ENCODE data around the gene MOSMO. TPM values are rescaled to one million over a fixed set of nuclear protein-coding genes. Genes with fewer than 3 reads are reported as not detected.
A peak's percentile ranks its signal among the peaks of the same experiment; 100 is the strongest.

Gene MOSMO
- total and polyA plus RNA-seq, 9 of the 15 experiments (the other 6 are each of a cell fraction or from before 2014, with no cell fraction given) = 1.9 to 13.3 (median 7.7) TPM

GRCh38 chr16:22098405-22099255, 90.7 kb downstream of the MOSMO start (continued):
- TF ChIP-seq MLLT1 (IDR thresholded peaks at IDR 0.05) (peak in 1 of 2 experiments; percentile 76; a peak in 1 of 4 replicates), CC2D1A (IDR thresholded peaks at IDR 0.05) (peak; percentile 31; the same call in 1 of the 2 replicates), BHLHE40 (IDR thresholded peaks at IDR 0.05; ENCODE audit: low read length) (peak; percentile 69), KLF13 (tag; IDR thresholded peaks at IDR 0.05; ENCODE audit: borderline replicate concordance, low read depth) (no peak), MITF (IDR thresholded peaks at IDR 0.05) (no peak), IFI16 (CRISPR knock-in tag; IDR thresholded peaks at IDR 0.05) (no peak), ARID2 (IDR thresholded peaks at IDR 0.05) (peak; percentile 39; the same call in 1 of the 2 replicates), KHSRP (IDR thresholded peaks at IDR 0.05) (no peak), HDAC2 (IDR thresholded peaks at IDR 0.05) (no peak), RAD21 (CRISPR knock-in tag; conservative IDR thresholded peaks at IDR 0.05 in 1 of 2, IDR thresholded peaks at IDR 0.05 in 1 of 2) (peak; percentile 36 to 80), ZNF384 (IDR thresholded peaks at IDR 0.05; ENCODE audit: low read depth, low read length) (peak; percentile 93)
- TF ChIP-seq, protein P1, sequence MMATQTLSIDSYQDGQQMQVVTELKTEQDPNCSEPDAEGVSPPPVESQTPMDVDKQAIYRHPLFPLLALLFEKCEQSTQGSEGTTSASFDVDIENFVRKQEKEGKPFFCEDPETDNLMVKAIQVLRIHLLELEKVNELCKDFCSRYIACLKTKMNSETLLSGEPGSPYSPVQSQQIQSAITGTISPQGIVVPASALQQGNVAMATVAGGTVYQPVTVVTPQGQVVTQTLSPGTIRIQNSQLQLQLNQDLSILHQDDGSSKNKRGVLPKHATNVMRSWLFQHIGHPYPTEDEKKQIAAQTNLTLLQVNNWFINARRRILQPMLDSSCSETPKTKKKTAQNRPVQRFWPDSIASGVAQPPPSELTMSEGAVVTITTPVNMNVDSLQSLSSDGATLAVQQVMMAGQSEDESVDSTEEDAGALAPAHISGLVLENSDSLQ (IDR thresholded peaks at IDR 0.05) = peak; percentile 49
- TF ChIP-seq, protein P2, sequence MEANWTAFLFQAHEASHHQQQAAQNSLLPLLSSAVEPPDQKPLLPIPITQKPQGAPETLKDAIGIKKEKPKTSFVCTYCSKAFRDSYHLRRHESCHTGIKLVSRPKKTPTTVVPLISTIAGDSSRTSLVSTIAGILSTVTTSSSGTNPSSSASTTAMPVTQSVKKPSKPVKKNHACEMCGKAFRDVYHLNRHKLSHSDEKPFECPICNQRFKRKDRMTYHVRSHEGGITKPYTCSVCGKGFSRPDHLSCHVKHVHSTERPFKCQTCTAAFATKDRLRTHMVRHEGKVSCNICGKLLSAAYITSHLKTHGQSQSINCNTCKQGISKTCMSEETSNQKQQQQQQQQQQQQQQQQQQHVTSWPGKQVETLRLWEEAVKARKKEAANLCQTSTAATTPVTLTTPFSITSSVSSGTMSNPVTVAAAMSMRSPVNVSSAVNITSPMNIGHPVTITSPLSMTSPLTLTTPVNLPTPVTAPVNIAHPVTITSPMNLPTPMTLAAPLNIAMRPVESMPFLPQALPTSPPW (CRISPR knock-in tag; IDR thresholded peaks at IDR 0.05) = peak; percentile 30; the same call in 1 of the 2 replicates
- TF ChIP-seq, protein P3, sequence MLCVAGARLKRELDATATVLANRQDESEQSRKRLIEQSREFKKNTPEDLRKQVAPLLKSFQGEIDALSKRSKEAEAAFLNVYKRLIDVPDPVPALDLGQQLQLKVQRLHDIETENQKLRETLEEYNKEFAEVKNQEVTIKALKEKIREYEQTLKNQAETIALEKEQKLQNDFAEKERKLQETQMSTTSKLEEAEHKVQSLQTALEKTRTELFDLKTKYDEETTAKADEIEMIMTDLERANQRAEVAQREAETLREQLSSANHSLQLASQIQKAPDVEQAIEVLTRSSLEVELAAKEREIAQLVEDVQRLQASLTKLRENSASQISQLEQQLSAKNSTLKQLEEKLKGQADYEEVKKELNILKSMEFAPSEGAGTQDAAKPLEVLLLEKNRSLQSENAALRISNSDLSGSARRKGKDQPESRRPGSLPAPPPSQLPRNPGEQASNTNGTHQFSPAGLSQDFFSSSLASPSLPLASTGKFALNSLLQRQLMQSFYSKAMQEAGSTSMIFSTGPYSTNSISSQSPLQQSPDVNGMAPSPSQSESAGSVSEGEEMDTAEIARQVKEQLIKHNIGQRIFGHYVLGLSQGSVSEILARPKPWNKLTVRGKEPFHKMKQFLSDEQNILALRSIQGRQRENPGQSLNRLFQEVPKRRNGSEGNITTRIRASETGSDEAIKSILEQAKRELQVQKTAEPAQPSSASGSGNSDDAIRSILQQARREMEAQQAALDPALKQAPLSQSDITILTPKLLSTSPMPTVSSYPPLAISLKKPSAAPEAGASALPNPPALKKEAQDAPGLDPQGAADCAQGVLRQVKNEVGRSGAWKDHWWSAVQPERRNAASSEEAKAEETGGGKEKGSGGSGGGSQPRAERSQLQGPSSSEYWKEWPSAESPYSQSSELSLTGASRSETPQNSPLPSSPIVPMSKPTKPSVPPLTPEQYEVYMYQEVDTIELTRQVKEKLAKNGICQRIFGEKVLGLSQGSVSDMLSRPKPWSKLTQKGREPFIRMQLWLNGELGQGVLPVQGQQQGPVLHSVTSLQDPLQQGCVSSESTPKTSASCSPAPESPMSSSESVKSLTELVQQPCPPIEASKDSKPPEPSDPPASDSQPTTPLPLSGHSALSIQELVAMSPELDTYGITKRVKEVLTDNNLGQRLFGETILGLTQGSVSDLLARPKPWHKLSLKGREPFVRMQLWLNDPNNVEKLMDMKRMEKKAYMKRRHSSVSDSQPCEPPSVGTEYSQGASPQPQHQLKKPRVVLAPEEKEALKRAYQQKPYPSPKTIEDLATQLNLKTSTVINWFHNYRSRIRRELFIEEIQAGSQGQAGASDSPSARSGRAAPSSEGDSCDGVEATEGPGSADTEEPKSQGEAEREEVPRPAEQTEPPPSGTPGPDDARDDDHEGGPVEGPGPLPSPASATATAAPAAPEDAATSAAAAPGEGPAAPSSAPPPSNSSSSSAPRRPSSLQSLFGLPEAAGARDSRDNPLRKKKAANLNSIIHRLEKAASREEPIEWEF (CRISPR knock-in tag; IDR thresholded peaks at IDR 0.05) = no peak
